PC-3 (cell line): ENCODE measurements around the gene GBA3. TPM values are rescaled to one million over a fixed set of nuclear protein-coding genes. Genes with fewer than 3 reads are reported as not detected.

Experiments used
- ATAC-seq: fragments of 200-7000 bp; cut with Tn5 transposase; 2 replicates; pipeline ENCODE4 v1.9.1; 2020; ENCODE audit warnings: mild to moderate bottlenecking, moderate library complexity
- BruUV-seq: library from RNA; stranded (reverse); fragments of 400-500 nt; replicated peaks from 2 replicates; lab custom pipeline; 2021; lab: Mats Ljungman, UMichigan
- CTCF ChIA-PET: fragments of 300-600 bp; sonication (Branson Sonifier 250); formaldehyde crosslinking; loops from one replicate; lab custom pipeline; 2022; ENCODE audit warnings: antibody characterized with exemption; lab: Charles Lee
- POLR2A ChIA-PET: fragments of 300-600 bp; sonication (Branson Sonifier 250); formaldehyde crosslinking; loops from one replicate; lab custom pipeline; 2022; ENCODE audit warnings: antibody characterized with exemption; ENCODE audit not compliant: unreplicated experiment; lab: Charles Lee
- DNase-seq: peaks from one replicate; pipeline ENCODE4 v3.0.0-alpha.2; 2015
- H2AFZ ChIP-seq: fragments of 300-600 bp; sonication (generic); 2 replicates; pipeline ENCODE4 v1.6.0; 2016; ENCODE audit warnings: antibody characterized with exemption, low read length
- H3F3A ChIP-seq: fragments of 300-600 bp; sonication (generic); one replicate; pipeline ENCODE4 v1.6.0; 2017; ENCODE audit warnings: antibody characterized with exemption, low read length, control low read depth, mild to moderate bottlenecking; ENCODE audit not compliant: unreplicated experiment
- H3K27ac ChIP-seq: fragments of 300-600 bp; sonication (generic); 2 replicates; pipeline ENCODE4 v1.5.1; 2016; ENCODE audit warnings: mild to moderate bottlenecking, low read length
- H3K27me3 ChIP-seq: fragments of 300-600 bp; sonication (generic); 2 replicates; pipeline ENCODE4 v1.6.1; 2016; ENCODE audit warnings: low read length, mixed read lengths
- H3K36me3 ChIP-seq: fragments of 300-600 bp; sonication (generic); 2 replicates; pipeline ENCODE4 v1.6.1; 2016; ENCODE audit warnings: low read depth, mixed run types, low read length, mixed read lengths
- H3K4me1 ChIP-seq: fragments of 300-600 bp; sonication (generic); 2 replicates; pipeline ENCODE4 v1.5.1; 2016; ENCODE audit warnings: low read length; ENCODE audit not compliant: insufficient read depth
- H3K4me2 ChIP-seq: fragments of 300-600 bp; sonication (generic); 2 replicates; pipeline ENCODE4 v1.6.0; 2016; ENCODE audit warnings: low read length
- H3K4me3 ChIP-seq: fragments of 300-600 bp; sonication (generic); 2 replicates; pipeline ENCODE4 v1.5.1; 2016; ENCODE audit warnings: mild to moderate bottlenecking, low read length, mixed read lengths
- H3K79me2 ChIP-seq: fragments of 300-600 bp; sonication (generic); 2 replicates; pipeline ENCODE4 v1.6.1; 2017; ENCODE audit warnings: low read length, mixed read lengths
- H3K9ac ChIP-seq: fragments of 300-600 bp; sonication (generic); 2 replicates; pipeline ENCODE4 v1.6.0; 2016; ENCODE audit warnings: mild to moderate bottlenecking, low read length
- H3K9me2 ChIP-seq: fragments of 300-600 bp; sonication (generic); replicated peaks from 2 replicates; pipeline ENCODE4 v1.6.1; 2016; ENCODE audit warnings: mixed run types, low read length, mixed read lengths
- H3K9me3 ChIP-seq: fragments of 300-600 bp; sonication (generic); 2 replicates; pipeline ENCODE4 v1.6.1; 2016; ENCODE audit warnings: low read length, mixed read lengths
- H4K20me1 ChIP-seq: fragments of 300-600 bp; sonication (generic); 2 replicates; pipeline ENCODE4 v1.6.1; 2016; ENCODE audit warnings: low read length, mixed read lengths
- EZH2 ChIP-seq: fragments of 300-600 bp; sonication (generic); IDR thresholded peaks from one replicate; pipeline ENCODE4 v1.6.1; 2017; ENCODE audit warnings: antibody characterized with exemption, mild to moderate bottlenecking, low read length; ENCODE audit not compliant: unreplicated experiment
- EZH2phosphoT487 ChIP-seq: fragments of 300-600 bp; sonication (generic); IDR thresholded peaks from 2 replicates; pipeline ENCODE4 v1.6.1; 2018; ENCODE audit warnings: mild to moderate bottlenecking, antibody characterized with exemption, low read length, borderline replicate concordance
- intact Hi-C: fragments of 100-400 bp; cut with micrococcal nuclease; formaldehyde crosslinking; loops from 2 replicates; pipeline ENCODE4 v1.9.0; 2023
- total RNA-seq: library from RNA; depleted of rRNA; stranded (reverse); fragments of >200 nt; gene quantifications from 2 replicates; pipeline ENCODE4 v1.2.3, GENCODE V29; 2014
- TF ChIP-seq, protein P1 (sequence below): fragments of 300-600 bp; sonication (generic); conservative IDR thresholded peaks from 2 replicates; pipeline ENCODE4 v1.5.1; 2017; ENCODE audit warnings: antibody characterized with exemption, low read depth, mild to moderate bottlenecking, low read length

The GBA3 gene
- total RNA-seq, 1 experiment from 2014 or later = not detected

DNA sequence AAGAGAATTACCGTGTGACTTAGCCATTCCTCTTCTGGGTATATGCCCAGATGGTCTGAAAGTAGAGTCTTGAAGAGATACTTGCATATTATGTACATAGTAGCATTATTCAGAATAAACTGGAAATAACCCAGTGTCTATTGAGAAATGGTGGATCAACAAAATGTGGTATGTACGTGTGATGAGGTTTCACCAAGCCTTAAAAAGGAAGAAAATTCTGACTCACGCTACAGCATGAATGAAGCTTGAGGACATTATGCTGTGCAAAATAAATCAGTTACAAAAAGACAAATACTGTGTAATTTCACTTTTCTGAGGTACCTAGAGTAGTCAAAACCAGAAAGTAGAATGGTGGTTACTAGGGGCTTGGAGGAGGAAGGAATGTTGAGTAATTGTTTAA lies 37.3 kb downstream of the GBA3 start:
- no peaks in the 10 kb centered on the region for H3K9me3 ChIP-seq
- H3K27me3 ChIP-seq = peaks cover 20% of the 10 kb centered on the region
- POLR2A ChIA-PET = no interaction called here
- no peak for TF ChIP-seq EZH2
- TF ChIP-seq, protein P1, sequence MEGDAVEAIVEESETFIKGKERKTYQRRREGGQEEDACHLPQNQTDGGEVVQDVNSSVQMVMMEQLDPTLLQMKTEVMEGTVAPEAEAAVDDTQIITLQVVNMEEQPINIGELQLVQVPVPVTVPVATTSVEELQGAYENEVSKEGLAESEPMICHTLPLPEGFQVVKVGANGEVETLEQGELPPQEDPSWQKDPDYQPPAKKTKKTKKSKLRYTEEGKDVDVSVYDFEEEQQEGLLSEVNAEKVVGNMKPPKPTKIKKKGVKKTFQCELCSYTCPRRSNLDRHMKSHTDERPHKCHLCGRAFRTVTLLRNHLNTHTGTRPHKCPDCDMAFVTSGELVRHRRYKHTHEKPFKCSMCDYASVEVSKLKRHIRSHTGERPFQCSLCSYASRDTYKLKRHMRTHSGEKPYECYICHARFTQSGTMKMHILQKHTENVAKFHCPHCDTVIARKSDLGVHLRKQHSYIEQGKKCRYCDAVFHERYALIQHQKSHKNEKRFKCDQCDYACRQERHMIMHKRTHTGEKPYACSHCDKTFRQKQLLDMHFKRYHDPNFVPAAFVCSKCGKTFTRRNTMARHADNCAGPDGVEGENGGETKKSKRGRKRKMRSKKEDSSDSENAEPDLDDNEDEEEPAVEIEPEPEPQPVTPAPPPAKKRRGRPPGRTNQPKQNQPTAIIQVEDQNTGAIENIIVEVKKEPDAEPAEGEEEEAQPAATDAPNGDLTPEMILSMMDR = no peak
- TF ChIP-seq EZH2phosphoT487 = no peak
- no peak overlapping the region for H3K9ac ChIP-seq
- H3K4me1 ChIP-seq = no peaks in the 10 kb centered on the region
- H4K20me1 ChIP-seq = no peaks in the 10 kb centered on the region
- no peaks in the 10 kb centered on the region for H3K36me3 ChIP-seq
- H3K4me2 ChIP-seq = no peak overlapping the region
- no peaks in the 10 kb centered on the region for H3K79me2 ChIP-seq
- no peak for DNase-seq
- CTCF ChIA-PET = no interaction called here
- no TSS peak for BruUV-seq
- H3F3A ChIP-seq = no peaks in the 10 kb centered on the region
- no peak overlapping the region for H2AFZ ChIP-seq
- no peak overlapping the region for H3K27ac ChIP-seq
- H3K4me3 ChIP-seq = no peak overlapping the region
- intact Hi-C loops = no loop called here
- no peaks in the 10 kb centered on the region for H3K9me2 ChIP-seq
- ATAC-seq = no peak

DNA sequence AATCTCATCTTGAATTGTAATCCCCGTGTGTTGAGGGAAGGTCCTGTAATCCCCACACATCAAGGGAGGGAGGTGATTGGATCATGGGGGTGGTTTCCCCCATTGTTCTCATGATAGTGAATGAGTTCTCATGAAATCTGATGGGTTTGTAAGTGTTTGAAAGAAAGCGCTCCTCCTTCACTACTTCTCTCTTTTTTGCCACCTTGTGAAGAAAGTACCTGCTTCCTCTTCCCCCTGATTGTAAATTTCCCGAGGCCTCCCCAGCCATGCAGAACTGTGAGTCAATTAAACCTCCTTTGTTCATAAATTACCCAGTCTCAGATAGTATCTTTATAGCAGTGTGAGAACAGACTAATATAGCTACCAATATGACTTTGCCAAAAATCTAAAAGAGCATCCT lies 41.1 kb downstream of the GBA3 start:
- H3K79me2 ChIP-seq = no peaks in the 10 kb centered on the region
- H3K9me2 ChIP-seq = no peaks in the 10 kb centered on the region
- ChIA-PET POLR2A (no interaction called here), CTCF (no interaction called here)
- no peaks in the 10 kb centered on the region for H3K9me3 ChIP-seq
- no peak overlapping the region for H3K9ac ChIP-seq
- peaks cover 15% of the 10 kb centered on the region for H3K27me3 ChIP-seq
- no peak overlapping the region for H2AFZ ChIP-seq
- no peak for DNase-seq
- no TSS peak for BruUV-seq
- TF ChIP-seq EZH2 (no peak), EZH2phosphoT487 (no peak)
- TF ChIP-seq, protein P1 = no peak
- ATAC-seq = no peak
- no peaks in the 10 kb centered on the region for H3F3A ChIP-seq
- no peak overlapping the region for H3K4me3 ChIP-seq
- no peak overlapping the region for H3K27ac ChIP-seq
- no peak overlapping the region for H3K4me2 ChIP-seq
- intact Hi-C loops = no loop called here
- H4K20me1 ChIP-seq = no peaks in the 10 kb centered on the region
- no peaks in the 10 kb centered on the region for H3K4me1 ChIP-seq
- H3K36me3 ChIP-seq = no peaks in the 10 kb centered on the region

DNA sequence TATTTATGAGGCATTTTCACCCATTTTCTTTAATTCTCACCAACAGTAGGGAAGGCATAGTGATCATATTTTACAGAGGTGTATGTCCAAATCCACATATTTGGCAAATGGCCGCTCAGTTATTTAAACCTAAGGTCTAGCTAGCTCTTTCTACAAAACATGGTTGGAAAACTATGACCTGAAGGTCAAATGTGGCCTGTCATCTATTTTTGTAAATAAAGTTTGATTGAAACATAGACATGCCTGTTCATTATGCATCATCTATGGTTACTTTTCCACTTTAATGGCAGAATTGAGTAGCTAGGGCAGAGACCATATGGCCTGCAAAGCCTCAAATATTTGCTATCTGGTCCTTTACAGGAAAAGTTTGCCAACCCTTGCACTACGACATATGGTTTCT lies 44.2 kb downstream of the GBA3 start:
- H3K79me2 ChIP-seq = no peaks in the 10 kb centered on the region
- no peaks in the 10 kb centered on the region for H3K9me3 ChIP-seq
- no peaks in the 10 kb centered on the region for H3K9me2 ChIP-seq
- CTCF ChIA-PET = no interaction called here
- no peak overlapping the region for H3K4me2 ChIP-seq
- H3K27ac ChIP-seq = no peak overlapping the region
- H3K9ac ChIP-seq = no peak overlapping the region
- no TSS peak for BruUV-seq
- no peak overlapping the region for H3K4me3 ChIP-seq
- no peaks in the 10 kb centered on the region for H3K36me3 ChIP-seq
- peaks cover 11% of the 10 kb centered on the region for H3K27me3 ChIP-seq
- TF ChIP-seq EZH2phosphoT487 (no peak), EZH2 (no peak)
- TF ChIP-seq, protein P1 = no peak
- no peak overlapping the region for H2AFZ ChIP-seq
- no peak for DNase-seq
- H4K20me1 ChIP-seq = no peaks in the 10 kb centered on the region
- H3K4me1 ChIP-seq = no peaks in the 10 kb centered on the region
- intact Hi-C loops = no loop called here
- POLR2A ChIA-PET = no interaction called here
- no peak for ATAC-seq
- no peaks in the 10 kb centered on the region for H3F3A ChIP-seq
